Activated naive CD4-positive, alpha-beta T cell treated with Interleukin-2 at 50 U/mL for 16 hours (primary cell): Measurements from ENCODE around the gene BBOF1.
"Not testable (repeated sequence)": the region's sequence is repeated elsewhere in the genome, so short reads cannot be mapped to it uniquely, and the experiment has no call there.

ENCODE experiments used
- DNase-seq: peaks from one replicate; pipeline ENCODE4 v3.0.0-alpha.2; 2020

The BBOF1 gene, protein sequence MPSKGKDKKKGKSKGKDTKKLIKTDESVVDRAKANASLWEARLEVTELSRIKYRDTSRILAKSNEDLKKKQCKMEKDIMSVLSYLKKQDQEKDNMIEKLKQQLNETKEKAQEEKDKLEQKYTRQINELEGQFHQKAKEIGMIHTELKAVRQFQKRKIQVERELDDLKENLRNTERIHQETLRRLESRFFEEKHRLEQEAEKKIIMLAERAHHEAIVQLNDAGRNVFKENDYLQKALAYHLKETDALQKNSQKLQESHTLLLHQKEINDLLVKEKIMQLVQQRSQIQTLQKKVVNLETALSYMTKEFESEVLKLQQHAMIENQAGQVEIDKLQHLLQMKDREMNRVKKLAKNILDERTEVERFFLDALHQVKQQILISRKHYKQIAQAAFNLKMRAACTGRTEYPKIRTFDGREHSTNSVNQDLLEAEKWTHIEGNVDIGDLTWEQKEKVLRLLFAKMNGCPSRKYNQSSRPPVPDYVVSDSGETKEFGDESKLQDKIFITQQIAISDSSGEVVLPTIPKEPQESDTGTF

DNA sequence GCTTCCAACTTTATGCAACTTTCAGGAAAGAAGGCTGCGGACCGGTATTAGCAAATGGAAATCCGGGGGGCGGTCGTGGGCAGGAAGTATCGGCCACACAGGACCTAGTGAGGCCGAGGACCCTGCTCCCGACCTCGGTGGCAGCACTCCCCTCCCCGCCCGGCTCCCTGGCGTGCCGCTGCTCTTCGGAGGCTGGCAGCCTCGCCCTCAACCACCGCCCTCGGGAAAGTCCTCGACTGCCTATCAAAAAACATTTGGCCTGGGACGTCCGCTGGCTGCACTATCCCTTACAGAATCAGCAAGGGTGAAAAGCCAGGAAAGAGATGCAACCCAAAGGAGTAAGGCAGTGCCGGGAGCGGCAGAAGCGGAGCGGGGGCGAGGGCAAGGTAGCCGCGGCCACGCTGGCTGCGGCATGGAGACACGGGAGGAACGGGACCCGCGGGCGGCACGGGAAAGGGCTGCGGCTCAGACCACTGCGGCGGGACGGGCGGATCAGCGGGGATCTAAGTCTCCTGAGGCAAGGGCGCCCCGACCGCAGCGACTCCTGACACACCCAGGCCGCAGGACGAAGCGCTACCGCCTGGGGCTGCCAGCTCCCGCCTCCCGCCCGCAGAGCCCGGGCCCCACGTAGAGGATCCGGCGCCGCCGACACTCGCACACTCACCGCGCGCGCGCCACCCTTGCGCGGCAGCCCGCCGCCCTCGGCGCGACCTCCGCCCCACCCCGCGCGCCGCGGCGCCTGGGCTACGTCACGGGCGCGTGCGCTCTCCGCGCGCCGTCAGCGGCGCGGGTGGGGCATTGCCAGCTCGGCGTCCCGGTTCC lies at the start of gene BBOF1, which contains the start of gene ENTPD5:
Gene BBOF1, plus strand, starts transcription at position 764 of the 822 bp plus-strand sequence. CDS start 130 bp downstream, outside the sequence.
Gene ENTPD5, minus strand, starts transcription at position 703 of the 822 bp plus-strand sequence. CDS start 31,186 bp downstream, outside the sequence.
- DNase-seq, result peak; percentile 86

DNA sequence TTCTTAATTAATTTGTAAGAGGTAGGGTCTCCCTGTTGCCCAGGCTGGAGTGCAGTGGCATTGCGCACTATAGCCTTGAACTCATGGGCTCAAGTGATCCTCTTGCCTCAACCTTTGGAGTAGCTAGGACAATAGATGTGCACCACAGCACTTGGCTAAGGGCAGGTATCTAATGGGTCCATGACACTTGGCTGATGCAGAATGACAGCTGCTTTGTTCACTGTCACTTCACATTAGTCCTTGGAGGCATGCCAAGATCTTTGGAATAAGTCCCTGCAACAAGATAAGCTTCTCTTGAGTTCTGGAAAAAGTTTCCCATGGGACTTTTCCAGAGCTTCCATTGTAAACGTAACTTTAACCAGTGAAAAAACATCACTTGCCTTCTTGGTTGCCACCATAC lies 45.7 kb upstream of the BBOF1 start:
- DNase-seq, result no peak

DNA sequence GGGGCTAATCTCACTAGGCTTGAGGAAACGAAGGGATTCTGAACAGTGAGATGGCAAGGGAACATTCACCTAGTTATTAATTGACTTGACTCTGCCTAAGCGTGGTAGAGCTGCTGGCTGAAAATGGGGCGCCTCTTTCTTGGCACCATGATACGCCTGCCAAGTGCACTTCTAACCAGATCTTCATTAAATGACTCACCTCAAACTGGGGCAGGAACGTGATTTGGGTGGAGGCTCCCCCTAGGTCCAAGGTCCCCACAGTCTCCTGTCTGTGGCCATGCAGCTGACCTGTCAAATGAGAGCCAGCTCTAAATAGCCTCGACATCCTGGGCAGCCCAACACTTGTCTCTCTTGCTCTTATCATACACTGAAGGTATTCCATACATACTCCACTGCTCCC lies 43.0 kb upstream of the BBOF1 start:
- no peak for DNase-seq

DNA sequence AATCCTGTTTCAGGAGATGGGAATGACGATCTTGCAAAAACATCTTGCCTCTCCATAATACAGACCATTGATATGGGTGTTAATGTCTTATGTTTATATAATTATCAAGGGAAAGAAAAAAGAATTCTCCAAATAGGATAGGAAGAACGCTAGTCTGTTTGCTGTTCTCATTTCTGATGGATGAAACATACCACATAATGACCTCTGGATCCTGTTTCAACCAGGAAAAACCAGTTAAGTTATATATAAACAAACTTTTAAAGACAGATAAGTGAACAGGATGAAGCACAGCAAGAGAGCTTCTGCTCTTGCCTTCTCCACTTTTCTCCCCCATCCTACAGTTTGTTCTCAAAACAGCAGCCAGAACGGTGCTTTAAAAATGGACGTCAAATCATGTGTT lies 41.3 kb upstream of the BBOF1 start:
- no peak for DNase-seq

DNA sequence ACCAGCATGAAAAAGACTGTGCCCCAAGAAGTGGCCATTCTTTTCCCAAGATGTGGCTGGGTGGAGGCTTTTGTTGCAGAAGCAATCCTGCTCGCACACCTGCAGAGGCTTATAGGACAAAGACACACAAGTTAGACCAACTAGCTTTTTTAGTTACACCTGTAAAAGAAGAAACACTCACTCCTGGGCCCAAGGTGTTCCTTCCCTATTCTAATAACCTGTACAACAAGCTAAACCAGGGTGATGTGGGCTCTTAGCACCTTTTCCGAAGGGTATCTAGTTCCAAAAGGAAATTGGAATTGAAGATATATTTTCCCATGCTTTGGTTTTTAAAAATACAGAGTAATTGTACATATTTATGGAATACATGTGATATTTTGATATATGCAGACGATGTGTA lies 31.1 kb upstream of the BBOF1 start:
- DNase-seq, result no peak

DNA sequence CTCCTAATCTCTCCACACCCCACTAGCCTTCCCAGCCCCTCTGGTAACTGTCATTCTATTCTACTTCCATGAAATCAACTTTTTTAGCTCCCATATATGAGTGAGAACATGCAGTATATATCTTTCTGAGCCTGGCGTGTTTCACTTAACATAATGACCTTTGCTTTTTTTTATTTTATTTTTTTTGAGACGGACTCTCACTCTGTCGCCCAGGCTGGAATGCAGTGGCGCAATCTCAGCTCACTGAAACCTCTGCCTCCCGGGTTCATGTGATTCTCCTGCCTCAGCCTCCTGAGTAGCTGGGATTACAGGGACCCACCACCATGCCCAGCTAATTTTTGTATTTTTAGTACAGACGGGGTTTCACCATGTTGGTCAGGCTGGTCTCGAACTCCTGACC lies 30.5 kb upstream of the BBOF1 start:
- not testable (repeated sequence) for DNase-seq

DNA sequence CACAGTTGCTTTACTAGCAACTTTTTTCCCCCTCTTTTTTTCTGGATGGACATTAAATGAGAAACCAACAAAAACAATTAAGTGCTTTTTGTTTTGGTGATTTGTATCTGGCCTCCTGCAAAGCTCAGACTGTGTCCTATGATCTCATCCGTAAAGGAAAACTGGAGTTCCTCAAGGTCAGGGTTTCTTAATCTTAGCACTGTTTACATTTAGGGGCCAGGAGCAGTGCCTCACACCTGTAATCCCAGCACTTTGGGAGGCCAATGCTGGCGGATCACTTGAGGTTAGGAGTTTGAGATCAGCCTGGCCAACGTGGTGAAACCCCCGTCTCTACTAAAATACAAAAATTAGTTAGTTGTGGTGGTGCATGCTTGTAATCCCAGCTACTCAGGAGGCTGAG lies 28.1 kb upstream of the BBOF1 start:
- no peak for DNase-seq

DNA sequence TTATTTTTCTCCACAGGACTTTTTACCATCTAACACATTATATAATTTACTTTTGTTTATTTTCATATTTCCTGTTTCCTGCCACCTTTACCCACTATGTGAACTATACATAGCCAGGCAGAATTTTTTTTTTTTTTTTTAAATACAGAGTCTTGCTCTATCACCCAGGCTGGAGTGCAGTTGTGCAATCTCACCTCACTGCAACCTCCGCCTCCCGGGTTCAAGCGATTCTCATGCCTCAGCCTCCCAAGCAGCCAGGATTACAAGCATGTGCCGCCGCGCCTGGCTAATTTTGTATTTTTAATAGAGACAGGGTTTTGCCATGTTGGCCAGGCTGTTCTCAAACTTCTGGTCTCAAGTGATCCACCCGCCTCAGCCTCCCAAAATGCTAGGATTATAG lies 24.2 kb upstream of the BBOF1 start:
- not testable (repeated sequence) for DNase-seq

DNA sequence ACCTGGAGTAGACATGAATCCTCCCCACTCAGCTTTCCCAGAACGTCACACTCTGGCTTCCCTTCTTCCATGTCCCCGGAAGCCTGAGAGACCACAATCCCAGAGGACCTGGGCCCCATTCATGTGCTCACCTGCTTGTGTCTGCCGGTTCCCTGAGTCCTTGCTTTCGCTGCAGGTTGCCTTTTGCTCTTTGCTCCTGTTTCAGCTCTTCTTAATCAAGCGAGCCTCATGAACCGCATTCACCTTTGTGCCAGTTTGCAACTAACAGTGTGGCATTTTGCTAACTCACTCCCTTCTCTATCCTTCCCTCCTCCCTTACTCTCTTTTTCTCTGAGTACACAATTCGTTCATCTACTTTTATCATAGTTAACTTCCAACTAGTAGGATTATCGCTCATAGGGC lies 23.2 kb upstream of the BBOF1 start:
- DNase-seq, result no peak

DNA sequence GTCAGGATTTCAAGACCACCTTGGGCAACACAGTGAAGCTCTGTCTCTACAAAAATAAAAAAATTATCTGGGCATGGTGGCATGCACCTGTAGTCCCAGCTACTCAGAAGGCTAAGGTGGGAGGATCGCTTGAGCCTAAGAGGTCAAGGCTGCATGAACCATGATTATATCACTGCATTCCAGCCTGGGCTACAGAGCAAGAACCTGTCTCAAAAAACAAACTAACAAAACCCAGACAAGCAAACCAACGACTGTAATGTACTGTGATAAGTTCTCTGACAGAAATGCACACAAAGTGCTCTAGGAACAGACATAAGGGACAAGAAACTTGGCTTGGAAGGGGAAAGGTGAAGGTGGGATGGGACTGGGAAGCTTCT lies 22.4 kb upstream of the BBOF1 start:
- no peak for DNase-seq

DNA sequence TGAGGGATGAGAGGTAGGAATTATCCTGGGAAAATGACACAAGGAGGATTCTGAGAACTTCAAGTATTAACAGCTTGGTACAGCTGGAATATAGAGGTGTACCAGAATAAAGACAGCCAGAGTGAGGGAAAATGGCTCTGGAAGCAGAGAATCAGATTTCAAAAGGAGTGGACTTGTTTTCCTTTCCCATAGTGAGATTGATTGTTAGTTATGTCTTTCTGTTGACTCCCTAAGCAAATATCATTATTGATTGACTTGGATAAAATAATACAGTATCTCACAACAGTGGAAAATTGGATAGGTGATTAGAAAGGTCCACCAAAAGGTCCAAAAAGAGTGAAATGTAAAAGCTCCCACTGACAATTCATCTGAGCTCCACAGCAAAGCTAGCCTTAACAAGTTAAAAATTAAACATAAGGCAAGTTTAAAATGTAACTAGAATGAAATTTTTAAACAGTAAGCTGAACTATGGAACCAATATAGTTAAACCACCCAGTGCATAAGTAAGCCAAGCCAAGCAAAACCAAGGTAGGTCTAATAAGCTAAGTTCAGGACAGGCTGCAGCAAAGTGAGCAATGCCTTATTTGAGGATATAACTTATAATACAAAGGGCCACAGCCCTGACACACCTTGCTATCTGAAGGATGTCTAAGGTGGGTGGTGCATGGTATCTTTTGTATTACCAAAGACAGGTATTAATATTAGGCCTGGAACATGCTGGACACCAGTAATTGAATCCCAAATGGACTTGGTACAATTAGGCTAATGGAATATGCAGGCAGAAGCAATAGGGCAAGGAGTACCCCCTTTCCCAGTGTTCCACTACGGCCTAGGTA lies 21.8 kb upstream of the BBOF1 start:
- no peak for DNase-seq

DNA sequence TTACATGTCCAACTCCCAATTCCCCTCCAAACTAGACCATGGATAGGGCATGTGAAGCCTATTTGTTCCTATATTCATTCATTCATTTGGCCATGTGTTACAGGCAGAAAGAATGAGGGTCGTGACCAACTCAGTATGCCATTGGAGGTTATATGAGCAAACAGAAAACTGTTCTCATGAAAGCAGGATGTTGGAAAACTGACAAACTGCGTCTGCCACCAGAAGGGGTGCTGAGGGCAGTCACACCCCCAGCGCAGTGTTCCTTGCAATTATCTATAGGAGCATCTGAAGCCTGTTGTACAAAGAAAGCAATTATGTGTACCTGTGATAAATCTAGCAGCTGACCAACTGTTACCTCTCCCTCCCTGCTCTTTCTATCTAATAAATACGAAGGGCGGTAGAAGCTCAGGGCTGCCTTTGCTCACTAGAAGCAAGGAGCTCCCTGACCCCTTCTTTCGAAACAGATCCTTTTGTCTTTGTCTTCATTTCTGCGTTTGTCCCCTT lies 21.2 kb upstream of the BBOF1 start:
- no peak for DNase-seq

DNA sequence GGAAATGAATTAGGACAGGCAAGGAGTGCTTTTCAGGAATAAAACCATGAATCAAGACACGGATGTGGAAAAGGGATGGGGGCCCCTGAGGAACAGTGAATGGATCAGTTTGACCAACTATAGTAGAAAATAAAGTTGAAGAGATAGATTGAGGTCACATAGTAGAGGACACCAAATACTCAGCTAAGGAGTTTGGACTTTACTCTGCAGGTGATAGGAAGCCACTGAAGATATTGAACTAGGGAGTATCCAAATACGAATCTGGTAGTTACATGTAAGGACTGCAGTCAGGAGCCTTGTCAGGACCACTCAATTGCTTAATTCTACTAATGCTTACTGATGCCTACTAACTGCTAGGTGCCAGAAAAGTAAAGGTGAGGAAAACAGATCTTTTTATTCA lies 20.4 kb upstream of the BBOF1 start:
- DNase-seq, result no peak

DNA sequence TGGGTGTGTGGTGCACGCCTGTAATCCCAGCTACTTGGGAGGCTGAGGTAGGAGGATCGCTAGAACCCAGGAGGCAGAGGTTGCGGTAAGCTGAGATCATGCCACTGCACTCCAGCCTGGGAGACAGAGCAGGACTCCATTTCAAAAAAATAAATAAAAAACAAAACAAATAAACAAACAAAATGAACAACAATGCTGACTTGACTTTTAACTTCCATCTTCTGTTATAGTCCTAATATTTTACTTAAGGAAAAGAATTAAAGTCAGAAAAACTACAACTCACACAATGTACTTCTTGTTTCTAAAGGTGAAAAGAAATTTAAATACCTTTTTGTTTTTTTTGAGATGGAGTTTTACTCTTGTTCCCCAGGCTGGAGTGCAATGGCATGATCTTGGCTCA lies 13.5 kb upstream of the BBOF1 start:
- not testable (repeated sequence) for DNase-seq

DNA sequence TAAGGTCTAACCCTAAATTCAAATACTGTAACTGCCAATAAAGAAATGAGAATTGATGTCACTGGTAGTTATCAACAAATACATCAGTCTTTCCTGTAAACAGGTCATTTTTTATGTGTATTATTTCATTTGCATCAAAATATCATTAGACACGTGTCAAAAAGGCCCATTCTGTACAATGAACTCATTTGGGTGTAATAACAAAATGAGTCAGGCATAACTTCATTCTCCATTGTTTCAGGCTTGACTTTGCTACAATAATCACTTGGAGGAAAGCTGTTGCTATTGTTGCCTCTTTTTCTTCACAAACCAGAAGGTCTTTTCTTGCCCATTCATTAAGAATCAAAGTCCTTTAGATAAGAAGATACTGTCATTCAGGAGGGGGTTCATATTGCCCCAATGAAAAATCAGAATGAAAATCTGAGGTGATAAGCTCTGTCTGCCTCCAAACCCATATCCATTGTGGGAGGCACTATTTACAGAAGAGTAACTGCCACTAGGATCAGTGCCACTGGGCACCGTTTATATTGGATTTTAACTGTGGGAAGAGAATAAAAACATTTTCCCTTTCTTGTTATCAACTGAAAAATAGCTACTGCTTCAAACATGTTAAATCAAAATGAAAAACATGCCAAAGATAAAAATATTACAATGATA lies 10.2 kb upstream of the BBOF1 start:
- no peak for DNase-seq

DNA sequence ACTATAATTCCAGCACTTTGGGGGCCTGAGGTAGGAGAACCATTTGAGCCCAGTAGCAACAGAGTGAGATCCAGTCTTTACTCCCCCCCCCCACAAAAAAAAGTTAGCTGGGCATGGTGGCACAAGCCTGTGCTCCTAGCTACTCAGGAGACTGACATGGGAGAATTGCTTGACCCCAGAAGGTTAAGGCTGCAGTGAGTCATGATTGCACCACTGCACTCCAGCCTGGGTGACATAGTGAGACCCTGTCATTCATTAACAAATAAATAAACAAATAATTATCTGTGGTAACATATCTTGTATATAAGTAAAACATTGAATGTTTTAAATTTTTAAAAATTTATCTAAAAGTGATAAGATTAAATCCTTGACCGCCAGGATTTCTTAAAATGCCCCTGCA lies 4.8 kb upstream of the BBOF1 start:
- DNase-seq, result no peak

DNA sequence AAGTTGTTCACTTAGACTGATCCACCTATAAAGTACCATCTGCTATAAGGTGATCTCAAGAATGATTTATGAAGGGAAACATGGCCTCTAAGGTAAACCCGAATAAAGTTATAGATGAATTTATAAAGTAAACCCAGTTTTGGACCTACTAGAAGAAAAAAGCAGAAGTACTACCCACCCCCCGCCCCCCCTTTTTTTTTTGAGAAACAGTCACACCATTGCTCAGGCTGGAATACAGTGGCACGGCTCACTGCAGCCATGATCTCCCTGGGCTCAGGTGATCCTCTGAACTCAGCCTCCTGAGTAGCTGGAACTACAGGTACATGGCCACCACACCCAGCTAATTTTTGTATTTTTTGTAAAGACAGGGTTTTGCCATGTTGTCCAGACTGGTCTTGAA lies 4.0 kb upstream of the BBOF1 start:
- no peak for DNase-seq

DNA sequence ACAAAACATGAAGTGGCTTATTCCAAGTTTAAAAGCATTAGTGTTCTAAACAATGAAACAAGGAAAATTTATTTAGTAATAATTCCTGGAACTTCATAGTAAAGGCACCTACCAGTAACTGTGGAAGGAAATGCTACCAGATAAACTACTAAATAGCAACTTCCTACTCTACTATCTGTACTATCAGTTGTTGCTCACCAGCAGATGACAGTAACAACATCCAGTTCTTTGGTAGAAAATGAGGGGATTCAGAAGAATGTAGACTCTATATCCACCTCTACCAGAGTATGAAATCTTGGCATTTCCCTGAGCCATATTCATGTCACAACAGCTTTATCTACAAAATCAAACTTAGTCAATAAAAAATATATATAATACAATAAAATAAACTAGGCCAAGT lies 3.2 kb upstream of the BBOF1 start:
- no peak for DNase-seq

DNA sequence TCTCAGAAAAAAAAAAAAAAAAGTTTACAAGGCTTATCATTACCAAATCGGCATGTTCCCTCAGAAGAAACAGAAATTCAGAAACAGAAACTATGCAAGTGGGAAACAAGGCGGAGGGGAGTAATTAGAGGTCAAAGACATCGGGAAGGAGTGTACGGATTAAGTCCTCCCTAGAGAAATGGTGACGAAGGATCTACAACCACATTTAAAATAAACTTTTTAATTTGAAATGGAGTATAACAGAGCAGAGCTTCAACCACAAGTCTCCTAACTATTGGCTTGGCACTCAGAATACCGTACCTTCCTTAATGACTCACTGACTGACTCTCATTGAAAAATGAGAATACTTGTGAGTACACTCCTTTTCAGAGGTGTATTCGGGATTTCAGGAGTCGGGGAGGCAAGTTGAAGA lies 969 bp upstream of the BBOF1 start:
- DNase-seq, result no peak

DNA sequence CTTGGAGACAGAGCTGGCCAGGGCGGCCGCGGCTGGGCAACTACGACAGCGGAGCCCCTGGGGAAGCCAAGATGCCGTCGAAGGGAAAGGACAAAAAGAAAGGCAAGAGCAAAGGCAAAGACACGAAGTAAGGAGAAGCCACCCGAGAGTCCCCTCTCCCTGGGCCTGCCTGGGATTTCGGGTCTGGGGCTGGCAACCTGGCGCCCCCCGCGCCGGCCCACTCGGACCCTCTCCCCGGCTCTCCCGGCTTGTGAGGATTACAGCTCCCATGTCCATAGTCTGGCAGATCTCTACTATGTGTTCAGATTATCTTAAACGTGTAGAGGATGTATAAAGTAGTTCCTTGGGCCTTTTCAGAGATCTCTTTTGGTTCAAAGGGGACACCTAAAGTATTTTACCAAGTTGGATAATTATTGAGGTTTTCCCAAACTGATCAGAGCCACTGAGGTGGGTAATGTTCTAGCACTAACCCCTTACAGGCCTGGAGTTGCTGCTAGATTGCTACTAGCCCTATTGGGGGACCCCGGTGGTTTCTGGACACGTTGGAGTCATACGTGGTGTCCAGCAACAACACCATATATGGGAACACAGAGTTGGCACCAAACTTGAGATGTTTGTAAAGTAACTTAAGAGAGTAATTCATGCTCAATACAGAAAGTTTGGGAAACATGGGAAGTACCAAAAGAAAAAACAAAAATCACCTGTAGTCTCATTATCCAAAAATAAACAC lies 424 bp downstream of the BBOF1 start:
- DNase-seq, result no peak

DNA sequence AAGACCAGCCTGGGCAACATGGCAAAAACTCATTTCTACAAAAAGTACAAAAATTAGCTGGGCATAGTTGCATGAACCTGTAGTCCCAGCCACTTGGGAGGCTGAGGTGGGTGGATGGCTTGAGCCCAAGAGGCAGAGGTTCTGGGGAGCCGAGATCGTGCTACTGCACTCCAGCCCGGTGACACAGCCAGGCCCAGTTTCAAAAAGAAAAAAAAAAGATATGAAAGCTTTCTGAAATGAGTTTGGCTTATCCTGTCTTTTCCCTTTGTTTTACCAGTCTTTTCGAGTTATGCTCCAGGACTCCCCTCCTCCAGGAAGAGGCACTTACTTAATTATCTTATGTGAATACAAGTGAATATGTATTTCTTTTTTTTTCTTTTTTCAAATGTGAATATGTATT lies 3.2 kb downstream of the BBOF1 start:
- DNase-seq, result no peak
